ENCODE data around the gene KLF13.

KLF13 gene

DNA sequence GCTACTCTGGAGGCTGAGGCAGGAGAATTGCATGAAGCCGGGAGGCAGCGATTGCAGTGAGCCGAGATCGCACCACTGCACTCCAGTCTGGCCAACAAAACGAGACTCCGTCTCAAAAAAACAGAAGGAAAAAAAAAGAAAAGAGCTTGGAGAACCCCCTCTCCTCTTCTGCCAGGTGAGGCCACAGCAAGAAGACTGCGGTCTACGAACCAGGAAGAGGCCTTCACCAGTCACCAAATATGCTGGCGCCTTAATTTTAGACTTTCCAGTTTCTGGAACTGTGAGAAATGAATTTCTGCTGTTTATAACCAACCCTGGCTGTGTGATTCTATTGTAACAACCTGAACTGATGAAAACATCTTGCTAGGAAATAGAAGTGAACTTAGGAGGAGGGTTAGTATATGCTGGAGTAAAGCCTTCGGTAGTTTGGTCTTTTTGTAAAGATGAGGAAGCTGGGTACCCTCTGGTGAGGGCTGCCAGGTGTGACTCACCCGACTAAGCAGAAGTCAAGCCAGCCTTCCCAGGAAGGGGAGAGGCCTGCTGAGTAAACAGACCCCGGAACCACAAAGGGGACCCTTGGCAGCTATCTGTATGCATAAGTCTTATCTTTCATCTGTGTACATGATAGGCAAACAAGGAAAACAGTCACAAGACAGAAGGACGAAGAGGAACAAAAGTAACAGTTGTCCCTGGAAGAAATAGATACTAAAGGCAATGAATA is 78.7 kb downstream of the KLF13 start:
- no peak overlapping the region for H3K4me3 ChIP-seq (ENCODE audit: low read length)
- TF ChIP-seq, protein P1, sequence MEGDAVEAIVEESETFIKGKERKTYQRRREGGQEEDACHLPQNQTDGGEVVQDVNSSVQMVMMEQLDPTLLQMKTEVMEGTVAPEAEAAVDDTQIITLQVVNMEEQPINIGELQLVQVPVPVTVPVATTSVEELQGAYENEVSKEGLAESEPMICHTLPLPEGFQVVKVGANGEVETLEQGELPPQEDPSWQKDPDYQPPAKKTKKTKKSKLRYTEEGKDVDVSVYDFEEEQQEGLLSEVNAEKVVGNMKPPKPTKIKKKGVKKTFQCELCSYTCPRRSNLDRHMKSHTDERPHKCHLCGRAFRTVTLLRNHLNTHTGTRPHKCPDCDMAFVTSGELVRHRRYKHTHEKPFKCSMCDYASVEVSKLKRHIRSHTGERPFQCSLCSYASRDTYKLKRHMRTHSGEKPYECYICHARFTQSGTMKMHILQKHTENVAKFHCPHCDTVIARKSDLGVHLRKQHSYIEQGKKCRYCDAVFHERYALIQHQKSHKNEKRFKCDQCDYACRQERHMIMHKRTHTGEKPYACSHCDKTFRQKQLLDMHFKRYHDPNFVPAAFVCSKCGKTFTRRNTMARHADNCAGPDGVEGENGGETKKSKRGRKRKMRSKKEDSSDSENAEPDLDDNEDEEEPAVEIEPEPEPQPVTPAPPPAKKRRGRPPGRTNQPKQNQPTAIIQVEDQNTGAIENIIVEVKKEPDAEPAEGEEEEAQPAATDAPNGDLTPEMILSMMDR (conservative IDR thresholded peaks at IDR 0.05; ENCODE audit: low read depth, low read length): no peak
- no peak for DNase-seq (ENCODE audit: low read depth)

DNA sequence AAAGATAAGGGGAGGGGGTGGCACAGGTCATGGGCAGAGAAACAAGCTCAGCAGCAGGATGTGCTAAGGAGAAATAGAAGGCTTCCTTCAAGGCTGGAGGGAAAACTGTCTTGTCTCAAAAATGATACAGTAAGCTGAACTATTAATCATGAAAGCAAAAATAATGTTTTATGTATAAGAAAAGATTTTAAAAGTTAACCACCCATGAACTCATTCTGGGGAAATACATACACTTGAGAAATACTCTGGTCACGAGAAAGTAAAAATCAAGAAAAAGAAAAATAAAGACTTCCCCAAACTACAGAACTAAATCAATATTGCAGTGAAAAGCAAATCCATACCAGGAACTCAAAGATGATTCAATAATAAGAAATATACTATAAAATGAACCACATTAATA is 80.7 kb downstream of the KLF13 start:
- no peak for DNase-seq (ENCODE audit: low read depth)
- H3K4me3 ChIP-seq (ENCODE audit: low read length): no peak overlapping the region
- TF ChIP-seq, protein P1 (conservative IDR thresholded peaks at IDR 0.05; ENCODE audit: low read depth, low read length): no peak

DNA sequence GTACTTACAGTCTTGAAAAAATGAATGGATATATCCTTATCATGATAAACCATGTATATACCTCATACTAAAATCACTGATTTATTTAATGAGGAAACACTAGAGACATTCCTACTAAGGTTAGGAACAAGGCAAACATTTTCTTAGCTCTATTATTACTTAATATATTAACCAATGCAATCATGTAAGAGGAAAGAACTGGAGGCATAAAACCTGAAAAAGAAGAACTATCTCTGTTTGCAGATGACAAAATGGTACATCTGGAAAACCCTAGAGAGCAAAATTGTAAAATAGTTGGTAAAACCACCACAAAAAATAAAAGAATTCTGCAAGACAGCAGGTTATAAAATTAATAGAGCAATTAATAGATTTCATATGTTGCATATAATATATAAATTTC is 81.2 kb downstream of the KLF13 start:
- H3K4me3 ChIP-seq (ENCODE audit: low read length): no peak overlapping the region
- TF ChIP-seq, protein P1 (conservative IDR thresholded peaks at IDR 0.05; ENCODE audit: low read depth, low read length): no peak
- no peak for DNase-seq (ENCODE audit: low read depth)

DNA sequence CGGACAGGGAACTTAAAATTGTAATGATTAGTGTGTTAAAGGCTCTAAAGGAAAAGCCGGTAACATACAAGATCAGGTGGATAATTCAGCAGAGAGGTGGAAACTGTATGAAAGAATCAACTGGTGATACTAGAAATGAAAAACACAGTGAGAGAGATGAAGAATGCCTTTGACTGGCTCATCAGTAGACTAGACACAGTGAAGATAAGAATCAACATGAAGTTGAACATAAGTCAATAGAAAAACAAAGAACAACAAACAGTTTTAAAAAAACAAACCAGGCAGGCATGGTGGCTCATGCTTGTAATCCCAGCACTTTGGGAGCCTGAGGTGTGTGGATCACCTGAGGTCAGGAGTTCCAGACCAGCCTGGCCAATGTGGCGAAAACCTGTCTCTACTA is 82.1 kb downstream of the KLF13 start:
- no peak for DNase-seq (ENCODE audit: low read depth)
- TF ChIP-seq, protein P1 (conservative IDR thresholded peaks at IDR 0.05; ENCODE audit: low read depth, low read length): no peak
- H3K4me3 ChIP-seq (ENCODE audit: low read length): no peak overlapping the region

DNA sequence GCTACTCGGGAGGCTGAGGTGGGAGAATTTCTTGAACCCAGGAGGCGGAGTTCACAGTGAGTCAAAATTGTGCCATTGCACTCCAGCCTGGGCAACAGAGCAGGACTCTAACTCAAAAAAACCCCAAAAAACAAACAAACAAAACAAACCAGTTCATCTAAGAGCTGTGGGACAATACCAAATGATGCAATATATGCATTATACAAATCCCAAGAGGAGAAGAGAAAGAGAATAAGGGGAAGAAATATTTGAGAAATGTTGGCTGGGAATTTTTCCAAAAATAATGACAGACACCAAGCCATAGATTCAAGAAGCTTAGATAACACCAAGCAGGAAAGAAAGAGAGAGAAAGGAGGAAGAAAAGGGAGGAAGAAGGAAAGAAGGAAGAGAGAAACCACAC is 82.5 kb downstream of the KLF13 start:
- TF ChIP-seq, protein P1 (conservative IDR thresholded peaks at IDR 0.05; ENCODE audit: low read depth, low read length): no peak
- no peak for DNase-seq (ENCODE audit: low read depth)
- no peak overlapping the region for H3K4me3 ChIP-seq (ENCODE audit: low read length)

DNA sequence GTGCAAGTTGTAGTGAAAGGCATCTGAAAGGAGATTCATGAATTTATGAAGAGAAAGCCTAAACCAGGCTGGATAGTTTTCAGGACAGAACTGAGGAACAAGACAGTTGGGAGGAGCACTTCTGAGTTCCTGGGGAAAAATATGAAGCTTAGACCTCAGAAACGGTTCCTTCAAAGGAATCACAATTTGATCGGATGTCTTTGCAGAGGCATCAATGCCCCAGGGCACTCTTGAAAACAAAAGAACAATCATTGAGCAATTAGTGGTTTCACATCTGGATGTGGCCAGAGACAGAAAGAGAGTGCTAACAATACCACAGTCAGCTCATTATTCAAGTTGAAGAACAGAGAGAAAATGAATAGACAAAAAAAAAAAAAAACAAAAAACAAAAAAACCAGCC is 86.2 kb downstream of the KLF13 start:
- TF ChIP-seq, protein P1 (conservative IDR thresholded peaks at IDR 0.05; ENCODE audit: low read depth, low read length): no peak
- DNase-seq (ENCODE audit: low read depth): no peak
- no peak overlapping the region for H3K4me3 ChIP-seq (ENCODE audit: low read length)

DNA sequence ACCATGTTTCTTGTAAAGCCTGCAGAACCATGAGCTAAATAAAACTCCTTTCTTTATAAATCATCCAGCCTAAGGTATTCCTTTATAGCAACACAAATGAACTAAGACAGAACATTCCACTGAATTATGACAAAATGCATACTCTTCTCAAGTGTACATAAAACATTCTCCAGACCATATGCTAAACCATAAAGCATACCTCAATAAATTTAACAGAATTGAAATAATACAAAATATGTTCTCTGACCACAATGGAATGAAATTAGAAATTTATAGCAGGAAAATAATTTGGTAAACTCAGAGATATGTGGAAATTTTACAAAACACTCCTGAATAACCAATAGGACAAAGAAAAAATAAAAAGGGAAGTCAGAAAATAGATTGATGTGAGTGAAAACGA is 88.6 kb downstream of the KLF13 start:
- DNase-seq (ENCODE audit: low read depth): no peak
- H3K4me3 ChIP-seq (ENCODE audit: low read length): no peak overlapping the region
- TF ChIP-seq, protein P1 (conservative IDR thresholded peaks at IDR 0.05; ENCODE audit: low read depth, low read length): no peak
